GM12878 (cell line): ENCODE measurements around the gene NELFB.

ENCODE experiments used
- CREB1 ChIP-seq: IDR thresholded peaks from 2 replicates; pipeline ENCODE4 v1.6.1; 2012; ENCODE audit warnings: low read depth, mild to moderate bottlenecking, inconsistent platforms
- CTCF ChIP-seq, 3 experiments: IDR thresholded peaks in 2 of 3; conservative IDR thresholded peaks in 1 of 3; 2 replicates each; pipeline ENCODE4 v1.5.1; 2011; ENCODE audit warnings: low read depth in 3 of 3, low read length in 3 of 3, mild to moderate bottlenecking in 3 of 3, control low read depth in 2 of 3, moderate library complexity in 2 of 3, inconsistent platforms in 1 of 3, mixed read lengths in 1 of 3; ENCODE audit not compliant: control insufficient read depth in 2 of 3, insufficient read depth in 1 of 3; ENCODE audit errors: extremely low read depth in 1 of 3
- FOXK2 ChIP-seq: fragments of 450-650 bp; IDR thresholded peaks from 2 replicates; pipeline ENCODE4 v1.6.1; 2017; ENCODE audit warnings: mild to moderate bottlenecking, moderate library complexity
- TF ChIP-seq, protein P1 (sequence below): IDR thresholded peaks from 2 replicates; pipeline ENCODE4 v1.6.1; 2012; ENCODE audit warnings: mild to moderate bottlenecking, low read depth, low read length

DNA sequence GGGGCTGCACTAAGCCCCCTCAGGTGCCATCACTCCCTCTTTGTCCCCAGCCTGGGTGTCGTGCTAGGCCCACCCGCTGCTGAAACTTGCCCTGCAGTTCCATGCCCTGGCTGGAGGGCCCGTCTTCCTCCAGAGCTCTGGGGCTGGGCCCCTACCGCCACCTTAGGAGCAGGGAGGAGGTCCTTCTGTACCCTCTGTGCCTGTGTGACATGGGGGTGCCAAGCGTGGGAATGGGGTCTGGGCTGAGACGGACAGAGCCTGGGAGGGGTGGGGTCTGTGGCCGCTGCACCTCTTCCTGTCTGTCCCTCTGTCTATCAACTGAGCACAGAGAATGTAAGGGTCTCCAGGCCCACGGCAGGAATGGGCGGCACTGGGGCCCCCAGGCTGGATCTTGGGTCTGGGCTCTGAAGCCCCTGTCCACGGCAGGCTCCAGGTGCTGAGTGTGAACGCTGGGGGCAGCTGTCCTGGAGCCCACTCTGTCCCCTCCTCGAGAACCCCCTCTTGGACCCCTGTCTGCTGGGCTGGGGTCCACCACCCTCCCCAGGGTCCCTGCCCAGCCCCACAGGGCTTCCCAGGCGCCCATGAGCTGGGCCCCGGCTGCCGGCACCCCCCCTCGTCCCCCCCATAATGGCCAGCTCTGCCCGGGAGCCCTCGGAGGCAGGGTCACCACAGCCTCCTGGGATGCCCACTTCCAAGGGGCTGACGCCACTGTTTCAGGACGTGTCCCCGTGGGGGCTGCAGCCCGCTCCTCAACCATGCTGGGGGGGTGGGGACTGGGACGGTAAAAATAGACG, 62.8 kb downstream of the NELFB start:
- TF ChIP-seq, protein P1, sequence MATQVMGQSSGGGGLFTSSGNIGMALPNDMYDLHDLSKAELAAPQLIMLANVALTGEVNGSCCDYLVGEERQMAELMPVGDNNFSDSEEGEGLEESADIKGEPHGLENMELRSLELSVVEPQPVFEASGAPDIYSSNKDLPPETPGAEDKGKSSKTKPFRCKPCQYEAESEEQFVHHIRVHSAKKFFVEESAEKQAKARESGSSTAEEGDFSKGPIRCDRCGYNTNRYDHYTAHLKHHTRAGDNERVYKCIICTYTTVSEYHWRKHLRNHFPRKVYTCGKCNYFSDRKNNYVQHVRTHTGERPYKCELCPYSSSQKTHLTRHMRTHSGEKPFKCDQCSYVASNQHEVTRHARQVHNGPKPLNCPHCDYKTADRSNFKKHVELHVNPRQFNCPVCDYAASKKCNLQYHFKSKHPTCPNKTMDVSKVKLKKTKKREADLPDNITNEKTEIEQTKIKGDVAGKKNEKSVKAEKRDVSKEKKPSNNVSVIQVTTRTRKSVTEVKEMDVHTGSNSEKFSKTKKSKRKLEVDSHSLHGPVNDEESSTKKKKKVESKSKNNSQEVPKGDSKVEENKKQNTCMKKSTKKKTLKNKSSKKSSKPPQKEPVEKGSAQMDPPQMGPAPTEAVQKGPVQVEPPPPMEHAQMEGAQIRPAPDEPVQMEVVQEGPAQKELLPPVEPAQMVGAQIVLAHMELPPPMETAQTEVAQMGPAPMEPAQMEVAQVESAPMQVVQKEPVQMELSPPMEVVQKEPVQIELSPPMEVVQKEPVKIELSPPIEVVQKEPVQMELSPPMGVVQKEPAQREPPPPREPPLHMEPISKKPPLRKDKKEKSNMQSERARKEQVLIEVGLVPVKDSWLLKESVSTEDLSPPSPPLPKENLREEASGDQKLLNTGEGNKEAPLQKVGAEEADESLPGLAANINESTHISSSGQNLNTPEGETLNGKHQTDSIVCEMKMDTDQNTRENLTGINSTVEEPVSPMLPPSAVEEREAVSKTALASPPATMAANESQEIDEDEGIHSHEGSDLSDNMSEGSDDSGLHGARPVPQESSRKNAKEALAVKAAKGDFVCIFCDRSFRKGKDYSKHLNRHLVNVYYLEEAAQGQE, result no peak
- TF ChIP-seq FOXK2 (no peak), CREB1 (no peak), CTCF (IDR thresholded peaks at IDR 0.05 in 2 of 3, conservative IDR thresholded peaks at IDR 0.05 in 1 of 3; ENCODE audit: control insufficient read depth in 2 of 3, extremely low read depth in 1 of 3, insufficient read depth in 1 of 3, low read depth in 3 of 3, low read length in 3 of 3) (no peak)
